Measurements from ENCODE around the gene BFSP1.

- TF ChIP-seq CTCF (IDR thresholded peaks at IDR 0.05) (no peak), POLR2A (IDR thresholded peaks at IDR 0.05) (no peak)
Measured at GRCh38 chr20:17444091-17444490, 87.1 kb downstream of the BFSP1 start.
